Activated CD4-positive, alpha-beta T cell treated with anti-CD3 and anti-CD28 coated beads for 36 hours (primary cell): ENCODE results near the gene LTBP1. TPM values are rescaled to one million over a fixed set of nuclear protein-coding genes. Genes with fewer than 3 reads are reported as not detected.
"Not testable (repeated sequence)": the region's sequence is repeated elsewhere in the genome, so short reads cannot be mapped to it uniquely, and the experiment has no call there.

Source experiments
- ATAC-seq: fragments of 200-7000 bp; cut with Tn5 transposase; one replicate; pipeline ENCODE4 v1.10.0; 2021; ENCODE audit warnings: mild to moderate bottlenecking, moderate library complexity
- CTCF ChIA-PET: fragments of 350-600 bp; sonication (Branson Sonifier 250); formaldehyde crosslinking; loops from one replicate; lab custom pipeline; 2021; ENCODE audit warnings: antibody characterized with exemption; lab: Charles Lee
- POLR2A ChIA-PET: fragments of 350-600 bp; sonication (Branson Sonifier 250); formaldehyde crosslinking; loops from one replicate; lab custom pipeline; 2021; ENCODE audit warnings: antibody characterized with exemption, inconsistent platforms; lab: Charles Lee
- DNase-seq: peaks from one replicate; pipeline ENCODE4 v3.0.0-alpha.2; 2020
- H3K27ac Mint-ChIP-seq: one replicate; pipeline ENCODE4 v1.8.0; 2021; ENCODE audit warnings: mixed read lengths
- H3K27me3 Mint-ChIP-seq: one replicate; pipeline ENCODE4 v1.8.0; 2021; ENCODE audit warnings: mixed read lengths
- H3K36me3 Mint-ChIP-seq: one replicate; pipeline ENCODE4 v1.8.0; 2021; ENCODE audit warnings: low read depth, mixed read lengths
- H3K4me1 Mint-ChIP-seq: one replicate; pipeline ENCODE4 v1.8.0; 2021; ENCODE audit warnings: mixed read lengths
- H3K4me3 Mint-ChIP-seq: one replicate; pipeline ENCODE4 v1.8.0; 2021; ENCODE audit warnings: mild to moderate bottlenecking, moderate library complexity, mixed read lengths
- H3K9me3 Mint-ChIP-seq: one replicate; pipeline ENCODE4 v1.8.0; 2021; ENCODE audit warnings: low read depth, mixed read lengths
- intact Hi-C, 2 experiments: fragments of 100-400 bp; cut with DNase I in 1 of 2; cut with micrococcal nuclease in 1 of 2; formaldehyde crosslinking; loops; one replicate each; pipeline versions ENCODE4 v1.14.2 to v1.15.1; 2022 to 2024; cut with DNase I, micrococcal nuclease
- total RNA-seq, 2 experiments: library from RNA; stranded (reverse); gene quantifications; one replicate each; pipeline ENCODE4 v1.2.3, GENCODE V29; 2021

The LTBP1 gene
- total RNA-seq, 2 experiments from 2014 or later = 0.14 to 0.26 TPM

- no peaks in the 10 kb centered on the region for H3K9me3 Mint-ChIP-seq
- intact Hi-C loops = no loop called here
- peaks cover 7% of the 10 kb centered on the region for H3K27me3 Mint-ChIP-seq
- H3K36me3 Mint-ChIP-seq = no peaks in the 10 kb centered on the region
- no peak overlapping the region for H3K4me3 Mint-ChIP-seq
- ChIA-PET CTCF (no interaction called here), POLR2A (no interaction called here)
- no peak for DNase-seq
- ATAC-seq = no peak
- H3K27ac Mint-ChIP-seq = no peak overlapping the region
- no peaks in the 10 kb centered on the region for H3K4me1 Mint-ChIP-seq
Observed at GRCh38 chr2:33168922-33169321, 222.2 kb downstream of the LTBP1 start.

- intact Hi-C loops, ATAC-seq, H3K27me3 Mint-ChIP-seq, H3K4me3 Mint-ChIP-seq, CTCF ChIA-PET, H3K27ac Mint-ChIP-seq, DNase-seq, H3K4me1 Mint-ChIP-seq, H3K9me3 Mint-ChIP-seq, POLR2A ChIA-PET, H3K36me3 Mint-ChIP-seq: not testable (repeated sequence)
Observed at GRCh38 chr2:33170251-33170650, 223.5 kb downstream of the LTBP1 start.

DNA sequence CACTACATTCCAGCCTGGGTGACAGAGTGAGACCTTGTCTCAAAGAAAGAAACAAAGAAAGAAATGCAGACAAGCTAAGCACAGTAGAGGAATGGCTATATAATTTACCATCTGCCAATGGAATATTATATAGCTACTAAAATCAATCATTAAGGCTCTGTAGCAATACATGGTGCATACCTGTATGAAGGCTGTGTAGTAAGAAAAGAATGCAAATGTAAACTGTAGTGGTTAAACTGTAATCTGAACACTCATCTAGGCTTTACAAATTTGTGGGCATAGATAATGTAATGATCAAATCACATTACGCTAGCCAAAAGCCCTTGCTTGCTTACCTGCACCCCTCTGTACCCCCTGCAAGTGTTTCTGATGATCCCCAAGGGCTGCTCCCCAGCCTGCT lies 230.9 kb downstream of the LTBP1 start:
- no peak for ATAC-seq
- no peak for DNase-seq
- POLR2A ChIA-PET = no interaction called here
- CTCF ChIA-PET = interaction anchor here (0.8 kb wide), 2 partner anchors 11 to 548 kb away, joined by 3 to 4 read pairs; no protein-coding TSS in a partner anchor
- Mint-ChIP-seq H3K27me3 (no peaks in the 10 kb centered on the region), H3K36me3 (no peaks in the 10 kb centered on the region), H3K4me3 (no peak overlapping the region), H3K27ac (no peak overlapping the region), H3K4me1 (no peaks in the 10 kb centered on the region), H3K9me3 (no peaks in the 10 kb centered on the region)
- intact Hi-C loops = no loop called here

GRCh38 chr2:33178209-33178608 lies 231.5 kb downstream of the LTBP1 start:
- H3K27ac Mint-ChIP-seq = no peak overlapping the region

DNA sequence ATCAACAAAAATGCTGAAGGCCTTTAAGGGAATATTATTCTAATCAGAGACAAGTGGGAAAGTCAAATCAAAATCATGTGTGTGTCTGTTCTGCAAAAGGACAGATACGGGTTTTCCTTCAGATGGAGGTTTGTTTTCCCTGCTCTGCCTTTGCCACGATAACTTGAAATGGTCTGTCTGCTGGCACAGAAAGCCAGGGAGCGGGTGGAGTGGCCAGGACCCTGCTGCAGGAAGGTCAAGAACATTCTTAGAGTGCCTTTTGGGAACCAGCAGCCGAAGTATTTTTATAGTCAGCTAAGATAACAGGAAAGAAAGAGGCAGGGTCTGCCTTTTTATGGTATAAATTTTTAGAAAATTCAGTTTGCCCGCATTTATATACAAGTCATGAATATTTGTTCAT lies 234.2 kb downstream of the LTBP1 start:
- ATAC-seq (no peak), DNase-seq (no peak)
- H3K27me3 Mint-ChIP-seq = no peaks in the 10 kb centered on the region
- POLR2A ChIA-PET = no interaction called here
- intact Hi-C loops = no loop called here
- H3K4me3 Mint-ChIP-seq = no peak overlapping the region
- CTCF ChIA-PET = no interaction called here
- H3K36me3 Mint-ChIP-seq = no peaks in the 10 kb centered on the region
- no peak overlapping the region for H3K27ac Mint-ChIP-seq
- no peaks in the 10 kb centered on the region for H3K4me1 Mint-ChIP-seq
- no peaks in the 10 kb centered on the region for H3K9me3 Mint-ChIP-seq

More at GRCh38 chr2:33178209-33178608, 231.5 kb downstream of the LTBP1 start:
- intact Hi-C loops = no loop called here
- no peak for DNase-seq
- H3K36me3 Mint-ChIP-seq = no peaks in the 10 kb centered on the region
- no peaks in the 10 kb centered on the region for H3K9me3 Mint-ChIP-seq
- no peak for ATAC-seq
- H3K4me3 Mint-ChIP-seq = no peak overlapping the region
- no peaks in the 10 kb centered on the region for H3K27me3 Mint-ChIP-seq
- POLR2A ChIA-PET = no interaction called here
- CTCF ChIA-PET = interaction anchor here (0.7 kb wide), 1 partner anchor 83 kb away, joined by 3 read pairs; no protein-coding TSS in a partner anchor
- no peaks in the 10 kb centered on the region for H3K4me1 Mint-ChIP-seq

DNA sequence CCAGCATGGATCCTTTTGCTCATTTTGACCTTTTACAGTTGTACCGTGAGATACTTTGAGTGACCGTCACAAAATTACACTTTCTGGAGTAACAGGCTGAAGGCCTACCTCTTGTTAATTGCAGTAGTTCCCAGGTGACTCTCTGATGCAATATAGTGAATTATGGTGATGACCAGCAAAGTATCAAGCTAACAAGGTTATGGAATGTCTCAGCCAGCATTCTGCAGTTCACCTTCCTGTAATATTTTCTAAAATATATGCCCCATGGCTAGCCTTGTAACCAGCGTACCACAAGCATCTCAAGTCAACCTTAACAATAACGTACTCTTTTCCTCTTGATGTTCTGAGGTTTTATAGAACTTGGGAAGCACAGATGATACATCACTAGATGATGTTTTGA lies 234.7 kb downstream of the LTBP1 start:
- no peak for DNase-seq
- Mint-ChIP-seq H3K4me1 (no peaks in the 10 kb centered on the region), H3K36me3 (no peaks in the 10 kb centered on the region), H3K9me3 (no peaks in the 10 kb centered on the region), H3K4me3 (no peak overlapping the region), H3K27ac (no peak overlapping the region), H3K27me3 (no peaks in the 10 kb centered on the region)
- no peak for ATAC-seq
- intact Hi-C loops = no loop called here
- CTCF ChIA-PET = no interaction called here
- POLR2A ChIA-PET = no interaction called here

- no peaks in the 10 kb centered on the region for H3K9me3 Mint-ChIP-seq
- ChIA-PET POLR2A (no interaction called here), CTCF (no interaction called here)
- no peaks in the 10 kb centered on the region for H3K4me1 Mint-ChIP-seq
- no peak for ATAC-seq
- H3K4me3 Mint-ChIP-seq = no peak overlapping the region
- H3K27me3 Mint-ChIP-seq = peaks cover 3% of the 10 kb centered on the region
- no peak overlapping the region for H3K27ac Mint-ChIP-seq
- intact Hi-C loops = no loop called here
- H3K36me3 Mint-ChIP-seq = no peaks in the 10 kb centered on the region
- DNase-seq = no peak
Observed at GRCh38 chr2:33184041-33184440, 237.3 kb downstream of the LTBP1 start.

DNA sequence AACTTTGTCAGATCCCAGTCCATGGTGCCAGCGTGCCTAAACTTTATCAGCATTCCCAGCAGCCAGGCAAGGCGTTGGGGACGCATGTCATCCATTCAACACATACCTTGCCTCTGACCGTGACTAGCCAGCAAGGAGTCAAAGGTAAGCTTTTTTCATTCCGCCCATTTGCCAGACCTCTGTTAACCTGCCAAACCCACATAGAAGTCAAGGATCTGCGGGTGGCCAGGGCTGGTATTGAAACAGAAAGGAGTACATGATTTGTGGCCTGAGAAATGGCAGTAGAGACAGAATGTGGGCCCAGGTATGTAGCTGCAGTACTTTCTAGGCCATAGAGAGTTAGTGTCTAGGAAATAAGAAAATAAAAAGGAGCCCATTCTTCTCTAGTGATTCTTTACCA lies 240.2 kb downstream of the LTBP1 start:
- H3K27ac Mint-ChIP-seq = no peak overlapping the region
- ChIA-PET POLR2A (no interaction called here), CTCF (interaction anchor here (1.0 kb wide), 1 partner anchor 8 kb away, joined by 3 read pairs; no protein-coding TSS in a partner anchor)
- H3K4me1 Mint-ChIP-seq = no peaks in the 10 kb centered on the region
- no peaks in the 10 kb centered on the region for H3K36me3 Mint-ChIP-seq
- no peak overlapping the region for H3K4me3 Mint-ChIP-seq
- no peak for DNase-seq
- H3K9me3 Mint-ChIP-seq = no peaks in the 10 kb centered on the region
- H3K27me3 Mint-ChIP-seq = peaks cover 3% of the 10 kb centered on the region
- ATAC-seq = no peak
- intact Hi-C loops = no loop called here

- H3K4me1 Mint-ChIP-seq = no peaks in the 10 kb centered on the region
- CTCF ChIA-PET = interaction anchor here (0.6 to 0.9 kb wide), 2 partner anchors 9 to 11 kb away, joined by 4 read pairs; no protein-coding TSS in a partner anchor
Observed at GRCh38 chr2:33188799-33189198, 242.0 kb downstream of the LTBP1 start.

DNA sequence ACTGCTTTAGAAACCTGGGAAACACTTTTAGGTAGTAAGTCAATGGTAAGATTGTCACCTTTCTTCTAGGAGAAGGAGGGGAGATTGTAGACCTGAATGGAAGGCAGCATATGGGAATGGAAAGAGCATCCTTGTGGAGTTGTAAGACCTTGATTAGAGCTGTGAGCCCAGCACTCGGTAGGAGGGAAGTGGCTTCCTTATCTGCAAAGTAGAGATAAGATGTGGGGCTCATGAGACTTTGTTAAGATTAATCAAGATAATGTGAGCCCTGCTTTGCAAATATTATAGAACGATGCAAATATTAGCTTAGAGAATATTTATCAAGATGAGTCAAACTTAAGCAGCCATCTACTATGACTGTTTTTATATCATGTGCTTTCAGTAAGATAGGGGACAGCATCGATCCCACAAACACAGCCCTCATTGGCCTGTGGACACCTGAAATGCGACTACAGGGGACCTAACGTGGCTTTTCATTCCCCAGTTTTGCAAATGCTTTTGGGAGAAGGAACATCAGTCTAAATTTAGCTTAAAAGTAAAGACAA lies 243.7 kb downstream of the LTBP1 start:
- POLR2A ChIA-PET = no interaction called here

More at GRCh38 chr2:33188799-33189198, 242.0 kb downstream of the LTBP1 start:
- H3K27me3 Mint-ChIP-seq = peaks cover 3% of the 10 kb centered on the region
- intact Hi-C loops = no loop called here
- H3K36me3 Mint-ChIP-seq = no peaks in the 10 kb centered on the region
- no peak for DNase-seq
- H3K27ac Mint-ChIP-seq = no peak overlapping the region
- no peak for ATAC-seq
- POLR2A ChIA-PET = no interaction called here
- no peaks in the 10 kb centered on the region for H3K9me3 Mint-ChIP-seq
- no peak overlapping the region for H3K4me3 Mint-ChIP-seq

GRCh38 chr2:33195891-33196290 lies 249.1 kb downstream of the LTBP1 start:
- intact Hi-C loops = no loop called here
- H3K36me3 Mint-ChIP-seq = no peaks in the 10 kb centered on the region
- peaks cover 5% of the 10 kb centered on the region for H3K27me3 Mint-ChIP-seq
- H3K4me1 Mint-ChIP-seq = no peaks in the 10 kb centered on the region
- no peak overlapping the region for H3K4me3 Mint-ChIP-seq
- ATAC-seq = no peak
- DNase-seq = no peak
- CTCF ChIA-PET = no interaction called here
- no peaks in the 10 kb centered on the region for H3K9me3 Mint-ChIP-seq
- POLR2A ChIA-PET = no interaction called here
- no peak overlapping the region for H3K27ac Mint-ChIP-seq

More for the DNA sequence above, 243.7 kb downstream of the LTBP1 start:
- Mint-ChIP-seq H3K27ac (no peak overlapping the region), H3K36me3 (no peaks in the 10 kb centered on the region), H3K4me3 (no peak overlapping the region), H3K9me3 (no peaks in the 10 kb centered on the region), H3K4me1 (no peaks in the 10 kb centered on the region), H3K27me3 (peaks cover 3% of the 10 kb centered on the region)
- intact Hi-C loops = no loop called here
- no peak for ATAC-seq
- CTCF ChIA-PET = interaction anchor here (1.1 kb wide), 1 partner anchor 366 kb away, joined by 3 read pairs; no protein-coding TSS in a partner anchor
- DNase-seq = no peak

- Mint-ChIP-seq H3K4me3 (no peak overlapping the region), H3K27me3 (peaks cover 5% of the 10 kb centered on the region), H3K36me3 (no peaks in the 10 kb centered on the region), H3K4me1 (no peaks in the 10 kb centered on the region), H3K9me3 (no peaks in the 10 kb centered on the region), H3K27ac (no peak overlapping the region)
- ChIA-PET CTCF (no interaction called here), POLR2A (no interaction called here)
- intact Hi-C loops = no loop called here
- ATAC-seq = no peak
- no peak for DNase-seq
Observed at GRCh38 chr2:33196700-33197099, 249.9 kb downstream of the LTBP1 start.
